ENCODE measurements around the gene SETBP1. TPM values are rescaled to one million over a fixed set of nuclear protein-coding genes. Genes with fewer than 3 reads are reported as not detected.
A peak's percentile ranks its signal among the peaks of the same experiment; 100 is the strongest.

The SETBP1 gene
- total and polyA plus RNA-seq, 9 of the 15 experiments (the other 6 are each of a cell fraction or from before 2014, with no cell fraction given) = under 0.01 to 0.13 (median 0.04) TPM

DNA sequence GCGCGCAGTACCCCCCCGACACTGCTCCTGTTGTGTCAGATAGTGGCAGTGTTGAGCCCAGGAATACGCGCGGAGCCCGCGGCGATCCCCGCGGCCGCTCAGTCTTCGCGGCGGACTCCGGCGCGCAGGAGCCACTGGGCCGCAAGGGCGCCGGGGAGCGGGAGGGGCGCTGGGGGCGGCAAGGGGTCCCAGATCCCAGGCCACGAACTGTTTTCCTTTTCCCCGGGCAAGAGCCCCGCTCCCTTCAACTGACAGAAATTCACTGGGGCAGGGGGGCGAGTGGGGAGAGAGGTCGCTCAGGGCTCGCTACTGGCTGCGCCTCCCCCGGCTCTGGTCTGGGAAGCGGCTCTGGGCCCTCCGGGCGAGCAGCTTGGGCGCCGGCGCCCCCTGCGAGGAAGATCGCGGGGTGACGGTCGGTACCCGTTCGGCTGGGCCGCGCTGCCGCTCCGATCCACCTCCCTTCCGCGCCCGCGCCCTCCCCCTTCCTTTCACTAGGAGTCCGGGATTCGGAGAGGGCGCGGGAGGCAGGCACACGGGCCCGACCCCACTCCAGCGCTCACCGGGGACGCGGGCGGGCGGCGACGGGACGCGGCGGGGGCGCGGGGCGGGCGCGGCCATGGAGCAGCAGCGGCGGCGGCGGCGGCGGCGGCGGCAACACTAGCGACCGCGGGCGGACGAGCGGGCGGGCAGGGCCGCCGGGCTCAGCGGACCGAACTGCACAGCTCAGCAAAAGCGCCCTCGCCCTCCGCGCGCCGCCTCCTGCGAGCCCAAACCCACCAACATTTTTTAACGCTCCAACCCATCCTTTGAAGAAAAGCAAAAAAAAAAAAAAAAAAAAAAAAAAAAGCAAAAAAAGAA, 1.4 kb upstream of the SETBP1 start (continued):
- TF ChIP-seq, protein P1, sequence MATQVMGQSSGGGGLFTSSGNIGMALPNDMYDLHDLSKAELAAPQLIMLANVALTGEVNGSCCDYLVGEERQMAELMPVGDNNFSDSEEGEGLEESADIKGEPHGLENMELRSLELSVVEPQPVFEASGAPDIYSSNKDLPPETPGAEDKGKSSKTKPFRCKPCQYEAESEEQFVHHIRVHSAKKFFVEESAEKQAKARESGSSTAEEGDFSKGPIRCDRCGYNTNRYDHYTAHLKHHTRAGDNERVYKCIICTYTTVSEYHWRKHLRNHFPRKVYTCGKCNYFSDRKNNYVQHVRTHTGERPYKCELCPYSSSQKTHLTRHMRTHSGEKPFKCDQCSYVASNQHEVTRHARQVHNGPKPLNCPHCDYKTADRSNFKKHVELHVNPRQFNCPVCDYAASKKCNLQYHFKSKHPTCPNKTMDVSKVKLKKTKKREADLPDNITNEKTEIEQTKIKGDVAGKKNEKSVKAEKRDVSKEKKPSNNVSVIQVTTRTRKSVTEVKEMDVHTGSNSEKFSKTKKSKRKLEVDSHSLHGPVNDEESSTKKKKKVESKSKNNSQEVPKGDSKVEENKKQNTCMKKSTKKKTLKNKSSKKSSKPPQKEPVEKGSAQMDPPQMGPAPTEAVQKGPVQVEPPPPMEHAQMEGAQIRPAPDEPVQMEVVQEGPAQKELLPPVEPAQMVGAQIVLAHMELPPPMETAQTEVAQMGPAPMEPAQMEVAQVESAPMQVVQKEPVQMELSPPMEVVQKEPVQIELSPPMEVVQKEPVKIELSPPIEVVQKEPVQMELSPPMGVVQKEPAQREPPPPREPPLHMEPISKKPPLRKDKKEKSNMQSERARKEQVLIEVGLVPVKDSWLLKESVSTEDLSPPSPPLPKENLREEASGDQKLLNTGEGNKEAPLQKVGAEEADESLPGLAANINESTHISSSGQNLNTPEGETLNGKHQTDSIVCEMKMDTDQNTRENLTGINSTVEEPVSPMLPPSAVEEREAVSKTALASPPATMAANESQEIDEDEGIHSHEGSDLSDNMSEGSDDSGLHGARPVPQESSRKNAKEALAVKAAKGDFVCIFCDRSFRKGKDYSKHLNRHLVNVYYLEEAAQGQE (IDR thresholded peaks at IDR 0.05; ENCODE audit: borderline replicate concordance) = peak; percentile 48; the same call in 1 of the 2 replicates
- TF ChIP-seq, protein P1 (CRISPR knock-in tag; IDR thresholded peaks at IDR 0.05; ENCODE audit: low read depth) = no peak
- TF ChIP-seq SMC3 (conservative IDR thresholded peaks at IDR 0.05; ENCODE audit: insufficient read depth, low read depth, low read length) (peak; percentile 38; the same call in 1 of the 2 replicates), CTBP1 (IDR thresholded peaks at IDR 0.05; ENCODE audit: borderline replicate concordance) (peak; percentile 25; the same call in 1 of the 2 replicates), POLR2G (IDR thresholded peaks at IDR 0.05; ENCODE audit: low read depth, low read length) (peak; percentile 71), NRF1 (conservative IDR thresholded peaks at IDR 0.05 in 1 of 2, IDR thresholded peaks at IDR 0.05 in 1 of 2) (peak; percentile 18 to 29; a peak in 2 of 4 replicates), CREM (IDR thresholded peaks at IDR 0.05; ENCODE audit: low read depth) (peak; percentile 33; the same call in 1 of the 2 replicates), RBFOX2 (IDR thresholded peaks at IDR 0.05; ENCODE audit: low read depth, low read length) (peak; percentile 57), CHD4 (IDR thresholded peaks at IDR 0.05; ENCODE audit: insufficient read depth, insufficient replicate concordance, low read depth, low read length, poor library complexity, severe bottlenecking) (no peak), ZBTB7A (IDR thresholded peaks at IDR 0.05; ENCODE audit: borderline replicate concordance, control insufficient read depth, low read depth, low read length) (peak; percentile 44; the same call in 1 of the 2 replicates), TAL1 (IDR thresholded peaks at IDR 0.05) (no peak), CREBBP (IDR thresholded peaks at IDR 0.05; ENCODE audit: low read depth, low read length) (no peak)
- TF ChIP-seq, protein P2, sequence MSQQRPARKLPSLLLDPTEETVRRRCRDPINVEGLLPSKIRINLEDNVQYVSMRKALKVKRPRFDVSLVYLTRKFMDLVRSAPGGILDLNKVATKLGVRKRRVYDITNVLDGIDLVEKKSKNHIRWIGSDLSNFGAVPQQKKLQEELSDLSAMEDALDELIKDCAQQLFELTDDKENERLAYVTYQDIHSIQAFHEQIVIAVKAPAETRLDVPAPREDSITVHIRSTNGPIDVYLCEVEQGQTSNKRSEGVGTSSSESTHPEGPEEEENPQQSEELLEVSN (IDR thresholded peaks at IDR 0.05; ENCODE audit: borderline replicate concordance in 1 of 2, extremely low read depth in 1 of 2, insufficient read depth in 1 of 2, insufficient read length in 1 of 2, low read depth in 1 of 2, low read length in 1 of 2, poor library complexity in 1 of 2, severe bottlenecking in 1 of 2) = peak in 1 of 2 experiments; percentile 48
- TF ChIP-seq, protein P3, sequence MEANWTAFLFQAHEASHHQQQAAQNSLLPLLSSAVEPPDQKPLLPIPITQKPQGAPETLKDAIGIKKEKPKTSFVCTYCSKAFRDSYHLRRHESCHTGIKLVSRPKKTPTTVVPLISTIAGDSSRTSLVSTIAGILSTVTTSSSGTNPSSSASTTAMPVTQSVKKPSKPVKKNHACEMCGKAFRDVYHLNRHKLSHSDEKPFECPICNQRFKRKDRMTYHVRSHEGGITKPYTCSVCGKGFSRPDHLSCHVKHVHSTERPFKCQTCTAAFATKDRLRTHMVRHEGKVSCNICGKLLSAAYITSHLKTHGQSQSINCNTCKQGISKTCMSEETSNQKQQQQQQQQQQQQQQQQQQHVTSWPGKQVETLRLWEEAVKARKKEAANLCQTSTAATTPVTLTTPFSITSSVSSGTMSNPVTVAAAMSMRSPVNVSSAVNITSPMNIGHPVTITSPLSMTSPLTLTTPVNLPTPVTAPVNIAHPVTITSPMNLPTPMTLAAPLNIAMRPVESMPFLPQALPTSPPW (CRISPR knock-in tag; IDR thresholded peaks at IDR 0.05) = peak; percentile 99
